Measurements from ENCODE around the gene DDX54.

GRCh38 chr12:113204804-113205203 lies 19.5 kb upstream of the DDX54 start:
- TF ChIP-seq EZH2phosphoT487 (IDR thresholded peaks at IDR 0.05; ENCODE audit: insufficient read depth, low read depth): no peak
- TF ChIP-seq EZH2 (IDR thresholded peaks at IDR 0.05; ENCODE audit: insufficient read depth, poor library complexity, severe bottlenecking): no peak
